ENCODE results near the gene POLD2. TPM values are rescaled to one million over a fixed set of nuclear protein-coding genes. Genes with fewer than 3 reads are reported as not detected.

POLD2 gene
- total and polyA plus RNA-seq, 2 of the 13 experiments (the other 11 are each of a cell fraction or from before 2014, with no cell fraction given), result 87.6 to 95.1 TPM

DNA sequence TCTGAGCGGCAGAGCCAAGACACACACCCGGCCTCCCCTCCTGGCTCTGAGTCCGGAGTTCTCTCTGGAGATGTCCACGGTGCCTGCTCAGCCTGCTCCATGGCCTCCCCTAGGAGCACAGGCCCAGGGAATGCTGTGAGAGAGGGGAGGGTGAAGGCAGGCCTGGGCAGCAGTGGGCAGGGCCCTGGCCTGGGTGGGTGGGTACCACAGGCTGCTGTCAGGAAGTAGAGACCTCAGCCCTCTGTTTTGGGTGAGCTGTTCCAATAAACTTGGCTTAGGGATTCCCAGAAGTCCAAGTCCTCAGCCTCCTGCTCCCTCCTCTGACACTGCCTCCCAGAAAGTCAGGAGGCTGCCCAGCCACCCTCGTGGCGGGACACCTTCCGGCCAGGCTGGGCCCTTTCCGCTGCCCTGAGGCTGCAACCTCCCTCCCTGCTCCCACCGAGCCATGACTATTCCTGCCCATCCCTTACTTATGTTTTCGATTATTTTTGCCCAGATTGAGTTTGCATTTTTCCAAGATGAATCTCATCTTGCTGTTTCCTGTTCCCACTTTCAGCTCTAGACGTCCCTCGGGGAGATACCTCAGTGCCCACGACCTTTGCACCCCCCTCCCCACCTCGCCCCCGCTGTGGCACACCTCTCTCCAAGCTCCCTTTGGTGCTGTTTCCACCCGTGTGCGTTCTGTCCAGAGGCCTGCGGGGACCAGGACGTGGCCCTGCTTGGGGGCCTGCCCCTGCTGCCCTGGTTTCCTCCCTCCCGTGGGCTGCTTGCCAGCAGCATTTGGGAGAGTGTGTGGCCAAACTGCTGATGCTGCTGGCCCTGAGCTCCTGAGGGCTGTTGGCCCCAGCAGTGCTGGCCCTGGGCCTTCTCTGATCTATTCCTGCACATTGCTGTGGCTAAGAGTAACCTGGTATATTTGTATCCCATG, 35.2 kb downstream of the POLD2 start (continued):
- TF ChIP-seq, protein P1, sequence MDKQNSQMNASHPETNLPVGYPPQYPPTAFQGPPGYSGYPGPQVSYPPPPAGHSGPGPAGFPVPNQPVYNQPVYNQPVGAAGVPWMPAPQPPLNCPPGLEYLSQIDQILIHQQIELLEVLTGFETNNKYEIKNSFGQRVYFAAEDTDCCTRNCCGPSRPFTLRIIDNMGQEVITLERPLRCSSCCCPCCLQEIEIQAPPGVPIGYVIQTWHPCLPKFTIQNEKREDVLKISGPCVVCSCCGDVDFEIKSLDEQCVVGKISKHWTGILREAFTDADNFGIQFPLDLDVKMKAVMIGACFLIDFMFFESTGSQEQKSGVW (CRISPR knock-in tag; IDR thresholded peaks at IDR 0.05; ENCODE audit: borderline replicate concordance), result no peak
- TF ChIP-seq ZNF557 (CRISPR knock-in tag; IDR thresholded peaks at IDR 0.05) (no peak), SIN3B (IDR thresholded peaks at IDR 0.05; ENCODE audit: low read length) (no peak), MEF2D (CRISPR knock-in tag; IDR thresholded peaks at IDR 0.05) (no peak), FOXK2 (IDR thresholded peaks at IDR 0.05) (no peak), ZNF160 (CRISPR knock-in tag; IDR thresholded peaks at IDR 0.05) (no peak), SAP130 (CRISPR knock-in tag; IDR thresholded peaks at IDR 0.05; ENCODE audit: low read depth) (peak; percentile 33; the same call in 1 of the 2 replicates), FOXP1 (IDR thresholded peaks at IDR 0.05) (no peak), FOXP1 (CRISPR knock-in tag; IDR thresholded peaks at IDR 0.05) (no peak)
- TF ChIP-seq, protein P2, sequence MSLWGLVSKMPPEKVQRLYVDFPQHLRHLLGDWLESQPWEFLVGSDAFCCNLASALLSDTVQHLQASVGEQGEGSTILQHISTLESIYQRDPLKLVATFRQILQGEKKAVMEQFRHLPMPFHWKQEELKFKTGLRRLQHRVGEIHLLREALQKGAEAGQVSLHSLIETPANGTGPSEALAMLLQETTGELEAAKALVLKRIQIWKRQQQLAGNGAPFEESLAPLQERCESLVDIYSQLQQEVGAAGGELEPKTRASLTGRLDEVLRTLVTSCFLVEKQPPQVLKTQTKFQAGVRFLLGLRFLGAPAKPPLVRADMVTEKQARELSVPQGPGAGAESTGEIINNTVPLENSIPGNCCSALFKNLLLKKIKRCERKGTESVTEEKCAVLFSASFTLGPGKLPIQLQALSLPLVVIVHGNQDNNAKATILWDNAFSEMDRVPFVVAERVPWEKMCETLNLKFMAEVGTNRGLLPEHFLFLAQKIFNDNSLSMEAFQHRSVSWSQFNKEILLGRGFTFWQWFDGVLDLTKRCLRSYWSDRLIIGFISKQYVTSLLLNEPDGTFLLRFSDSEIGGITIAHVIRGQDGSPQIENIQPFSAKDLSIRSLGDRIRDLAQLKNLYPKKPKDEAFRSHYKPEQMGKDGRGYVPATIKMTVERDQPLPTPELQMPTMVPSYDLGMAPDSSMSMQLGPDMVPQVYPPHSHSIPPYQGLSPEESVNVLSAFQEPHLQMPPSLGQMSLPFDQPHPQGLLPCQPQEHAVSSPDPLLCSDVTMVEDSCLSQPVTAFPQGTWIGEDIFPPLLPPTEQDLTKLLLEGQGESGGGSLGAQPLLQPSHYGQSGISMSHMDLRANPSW (CRISPR knock-in tag; IDR thresholded peaks at IDR 0.05; ENCODE audit: borderline replicate concordance), result no peak; the same call in 1 of the 2 replicates
- TF ChIP-seq, protein P3, sequence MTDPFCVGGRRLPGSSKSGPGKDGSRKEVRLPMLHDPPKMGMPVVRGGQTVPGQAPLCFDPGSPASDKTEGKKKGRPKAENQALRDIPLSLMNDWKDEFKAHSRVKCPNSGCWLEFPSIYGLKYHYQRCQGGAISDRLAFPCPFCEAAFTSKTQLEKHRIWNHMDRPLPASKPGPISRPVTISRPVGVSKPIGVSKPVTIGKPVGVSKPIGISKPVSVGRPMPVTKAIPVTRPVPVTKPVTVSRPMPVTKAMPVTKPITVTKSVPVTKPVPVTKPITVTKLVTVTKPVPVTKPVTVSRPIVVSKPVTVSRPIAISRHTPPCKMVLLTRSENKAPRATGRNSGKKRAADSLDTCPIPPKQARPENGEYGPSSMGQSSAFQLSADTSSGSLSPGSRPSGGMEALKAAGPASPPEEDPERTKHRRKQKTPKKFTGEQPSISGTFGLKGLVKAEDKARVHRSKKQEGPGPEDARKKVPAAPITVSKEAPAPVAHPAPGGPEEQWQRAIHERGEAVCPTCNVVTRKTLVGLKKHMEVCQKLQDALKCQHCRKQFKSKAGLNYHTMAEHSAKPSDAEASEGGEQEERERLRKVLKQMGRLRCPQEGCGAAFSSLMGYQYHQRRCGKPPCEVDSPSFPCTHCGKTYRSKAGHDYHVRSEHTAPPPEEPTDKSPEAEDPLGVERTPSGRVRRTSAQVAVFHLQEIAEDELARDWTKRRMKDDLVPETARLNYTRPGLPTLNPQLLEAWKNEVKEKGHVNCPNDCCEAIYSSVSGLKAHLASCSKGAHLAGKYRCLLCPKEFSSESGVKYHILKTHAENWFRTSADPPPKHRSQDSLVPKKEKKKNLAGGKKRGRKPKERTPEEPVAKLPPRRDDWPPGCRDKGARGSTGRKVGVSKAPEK (CRISPR knock-in tag; IDR thresholded peaks at IDR 0.05; ENCODE audit: borderline replicate concordance), result no peak
- TF ChIP-seq, protein P4, sequence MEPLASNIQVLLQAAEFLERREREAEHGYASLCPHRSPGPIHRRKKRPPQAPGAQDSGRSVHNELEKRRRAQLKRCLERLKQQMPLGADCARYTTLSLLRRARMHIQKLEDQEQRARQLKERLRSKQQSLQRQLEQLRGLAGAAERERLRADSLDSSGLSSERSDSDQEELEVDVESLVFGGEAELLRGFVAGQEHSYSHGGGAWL (CRISPR knock-in tag; IDR thresholded peaks at IDR 0.05), result peak; percentile 57; the same call in 1 of the 2 replicates
- TF ChIP-seq, protein P5, sequence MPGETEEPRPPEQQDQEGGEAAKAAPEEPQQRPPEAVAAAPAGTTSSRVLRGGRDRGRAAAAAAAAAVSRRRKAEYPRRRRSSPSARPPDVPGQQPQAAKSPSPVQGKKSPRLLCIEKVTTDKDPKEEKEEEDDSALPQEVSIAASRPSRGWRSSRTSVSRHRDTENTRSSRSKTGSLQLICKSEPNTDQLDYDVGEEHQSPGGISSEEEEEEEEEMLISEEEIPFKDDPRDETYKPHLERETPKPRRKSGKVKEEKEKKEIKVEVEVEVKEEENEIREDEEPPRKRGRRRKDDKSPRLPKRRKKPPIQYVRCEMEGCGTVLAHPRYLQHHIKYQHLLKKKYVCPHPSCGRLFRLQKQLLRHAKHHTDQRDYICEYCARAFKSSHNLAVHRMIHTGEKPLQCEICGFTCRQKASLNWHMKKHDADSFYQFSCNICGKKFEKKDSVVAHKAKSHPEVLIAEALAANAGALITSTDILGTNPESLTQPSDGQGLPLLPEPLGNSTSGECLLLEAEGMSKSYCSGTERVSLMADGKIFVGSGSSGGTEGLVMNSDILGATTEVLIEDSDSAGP (CRISPR knock-in tag; IDR thresholded peaks at IDR 0.05; ENCODE audit: borderline replicate concordance), result peak; percentile 32; the same call in 1 of the 2 replicates
